IMR-90 (cell line): Measurements from ENCODE around the gene NRP1. TPM values are rescaled to one million over a fixed set of nuclear protein-coding genes. Genes with fewer than 3 reads are reported as not detected.
A peak's percentile ranks its signal among the peaks of the same experiment; 100 is the strongest.

Experiments
- ATAC-seq: fragments of 200-7000 bp; cut with Tn5 transposase; 2 replicates; pipeline ENCODE4 v1.9.1; 2020; ENCODE audit warnings: low read depth, mild to moderate bottlenecking, moderate library complexity
- BruUV-seq: library from RNA; stranded (reverse); fragments of 400-500 nt; replicated peaks from 2 replicates; lab custom pipeline; 2021; lab: Mats Ljungman, UMichigan
- CTCF ChIA-PET: fragments of 300-600 bp; formaldehyde crosslinking; extraction: SDS; loops from one replicate; lab custom pipeline; 2021; ENCODE audit warnings: antibody characterized with exemption; lab: Yijun Ruan, JAX
- POLR2A ChIA-PET: fragments of 300-600 bp; sonication (Branson Sonifier 250); formaldehyde crosslinking; loops from one replicate; lab custom pipeline; 2022; ENCODE audit warnings: antibody characterized with exemption; ENCODE audit not compliant: unreplicated experiment; lab: Charles Lee
- DNase-seq: peaks from one replicate; pipeline ENCODE4 v3.0.0; 2013
- H2AFZ ChIP-seq: replicated peaks from 2 replicates; pipeline ENCODE3; 2013; ENCODE audit warnings: low read length, mild to moderate bottlenecking; ENCODE audit not compliant: poor library complexity
- H2AK5ac ChIP-seq: 2 replicates; pipeline ENCODE4 v1.6.1; 2013; ENCODE audit warnings: low read depth, low read length, inconsistent platforms
- H2AK9ac ChIP-seq: replicated peaks from 2 replicates; pipeline ENCODE3; 2013; ENCODE audit warnings: mild to moderate bottlenecking, low read depth, low read length, moderate library complexity; ENCODE audit not compliant: poor library complexity
- H2BK120ac ChIP-seq: 2 replicates; pipeline ENCODE4 v1.6.1; 2013; ENCODE audit warnings: low read depth, low read length, inconsistent platforms
- H2BK15ac ChIP-seq: 3 replicates; pipeline ENCODE4 v1.6.1; 2013; ENCODE audit warnings: low read depth, low read length, inconsistent platforms
- H2BK20ac ChIP-seq: 2 replicates; pipeline ENCODE4 v1.6.1; 2013; ENCODE audit warnings: low read depth, mild to moderate bottlenecking, inconsistent platforms, low read length, moderate library complexity
- H2BK5ac ChIP-seq: 2 replicates; pipeline ENCODE4 v1.6.1; 2013; ENCODE audit warnings: mild to moderate bottlenecking, low read depth, low read length, inconsistent platforms; ENCODE audit not compliant: poor library complexity, severe bottlenecking
- H3K14ac ChIP-seq: replicated peaks from 2 replicates; pipeline ENCODE4 v1.6.1; 2013; ENCODE audit warnings: low read depth, low read length, inconsistent platforms
- H3K18ac ChIP-seq: 2 replicates; pipeline ENCODE4 v1.6.1; 2013; ENCODE audit warnings: low read depth, low read length, control low read depth
- H3K23ac ChIP-seq: 2 replicates; pipeline ENCODE4 v1.6.1; 2013; ENCODE audit warnings: low read depth, low read length, inconsistent platforms
- H3K27ac ChIP-seq: 2 replicates; pipeline ENCODE4 v1.5.1; 2013; ENCODE audit warnings: mild to moderate bottlenecking, control low read depth, low read length; ENCODE audit not compliant: insufficient read depth
- H3K27me3 ChIP-seq: 2 replicates; pipeline ENCODE4 v1.6.1; 2013; ENCODE audit warnings: low read length; ENCODE audit not compliant: control insufficient read depth, insufficient read depth
- H3K36me3 ChIP-seq: 2 replicates; pipeline ENCODE4 v1.6.1; 2013; ENCODE audit warnings: low read length, mixed read lengths; ENCODE audit not compliant: control insufficient read depth, insufficient read depth
- H3K4ac ChIP-seq: 2 replicates; pipeline ENCODE4 v1.6.1; 2013; ENCODE audit warnings: low read depth, low read length, inconsistent platforms
- H3K4me1 ChIP-seq: 2 replicates; pipeline ENCODE4 v1.6.1; 2013; ENCODE audit warnings: low read length, mixed read lengths; ENCODE audit not compliant: control insufficient read depth, insufficient read depth
- H3K4me2 ChIP-seq: 2 replicates; pipeline ENCODE4 v1.6.1; 2013; ENCODE audit warnings: low read depth, mild to moderate bottlenecking, control low read depth, low read length, moderate library complexity
- H3K4me3 ChIP-seq: 2 replicates; pipeline ENCODE4 v1.5.1; 2013; ENCODE audit warnings: low read depth, mild to moderate bottlenecking, control low read depth, low read length, moderate library complexity; ENCODE audit not compliant: insufficient read depth
- H3K56ac ChIP-seq: 2 replicates; pipeline ENCODE4 v1.6.1; 2013; ENCODE audit warnings: low read length, inconsistent platforms; ENCODE audit not compliant: insufficient read depth; ENCODE audit errors: extremely low read depth
- H3K79me1 ChIP-seq, 2 experiments: 2 replicates each; pipeline ENCODE4 v1.6.1; 2013; ENCODE audit warnings: low read length in 2 of 2, inconsistent platforms in 1 of 2, low read depth in 1 of 2
- H3K9ac ChIP-seq: 2 replicates; pipeline ENCODE4 v1.6.1; 2013; ENCODE audit warnings: low read depth, low read length, control low read depth
- H3K9me1 ChIP-seq: 2 replicates; pipeline ENCODE4 v1.6.1; 2013; ENCODE audit warnings: low read length, inconsistent platforms; ENCODE audit not compliant: insufficient read depth
- H3K9me3 ChIP-seq: 2 replicates; pipeline ENCODE4 v1.6.1; 2013; ENCODE audit warnings: low read length; ENCODE audit not compliant: control insufficient read depth, insufficient read depth
- H4K20me1 ChIP-seq: 2 replicates; pipeline ENCODE4 v1.6.1; 2013; ENCODE audit warnings: low read length, inconsistent platforms; ENCODE audit not compliant: insufficient read depth
- H4K5ac ChIP-seq: 2 replicates; pipeline ENCODE4 v1.6.1; 2013; ENCODE audit warnings: mild to moderate bottlenecking, low read depth, low read length, control low read depth
- H4K8ac ChIP-seq, 2 experiments: 2 replicates each; pipeline ENCODE4 v1.6.1; 2013; ENCODE audit warnings: low read depth in 2 of 2, low read length in 2 of 2, control low read depth in 1 of 2, inconsistent platforms in 1 of 2
- H4K91ac ChIP-seq: 2 replicates; pipeline ENCODE4 v1.6.1; 2013; ENCODE audit warnings: low read depth, low read length, inconsistent platforms; ENCODE audit not compliant: insufficient read depth
- BHLHE40 ChIP-seq: fragments of 150-350 bp; IDR thresholded peaks from 2 replicates; pipeline ENCODE4 v1.6.1; 2016; ENCODE audit warnings: mild to moderate bottlenecking, low read depth, low read length
- CEBPB ChIP-seq: IDR thresholded peaks from 2 replicates; pipeline ENCODE4 v1.6.1; 2012; ENCODE audit warnings: low read depth, low read length, improper control_type of control experiment
- CHD1 ChIP-seq: IDR thresholded peaks from 2 replicates; pipeline ENCODE4 v1.6.1; 2012; ENCODE audit warnings: low read depth, low read length, improper control_type of control experiment
- FOS ChIP-seq: fragments of 150-350 bp; IDR thresholded peaks from 2 replicates; pipeline ENCODE4 v1.6.1; 2016; ENCODE audit warnings: low read depth, low read length
- NFE2L2 ChIP-seq: fragments of 150-350 bp; IDR thresholded peaks from 2 replicates; pipeline ENCODE4 v1.6.1; 2016; ENCODE audit warnings: low read depth, mild to moderate bottlenecking, low read length
- POLR2A ChIP-seq: IDR thresholded peaks from 2 replicates; pipeline ENCODE4 v1.6.1; 2012; ENCODE audit warnings: mild to moderate bottlenecking, low read depth, low read length
- RAD21 ChIP-seq: IDR thresholded peaks from 2 replicates; pipeline ENCODE4 v1.6.1; 2012; ENCODE audit warnings: low read length, improper control_type of control experiment
- SMC3 ChIP-seq: fragments of 150-350 bp; IDR thresholded peaks from 2 replicates; pipeline ENCODE4 v1.6.1; 2016; ENCODE audit warnings: low read depth, mild to moderate bottlenecking, antibody characterized with exemption, low read length, moderate library complexity
- USF2 ChIP-seq: fragments of 150-350 bp; IDR thresholded peaks from 2 replicates; pipeline ENCODE4 v1.6.1; 2017; ENCODE audit warnings: mild to moderate bottlenecking, antibody characterized with exemption, low read length, low read depth
- WGBS, 2 experiments: methylation state at CpG; one replicate each; pipeline versions ENCODE4 v1.1.5 to v1.1.7; 2013; ENCODE audit warnings: missing lambda C conversion rate in 2 of 2; ENCODE audit not compliant: insufficient read length in 1 of 2; ENCODE audit errors: extremely low coverage in 2 of 2; 5-methylcytosine and 5-hydroxymethylcytosine counted together
- dilution Hi-C: fragments of 300-500 bp; cut with HindIII; formaldehyde crosslinking; loops from one replicate; pipeline ENCODE4 v1.14.3; 2018; ENCODE audit warnings: low sequenced_read_pairs; ENCODE audit not compliant: unreplicated experiment
- in situ Hi-C: fragments of 300-500 bp; cut with MboI; formaldehyde crosslinking; loops from 3 replicates; pipeline ENCODE4 v1.14.3; 2019; ENCODE audit warnings: low sequenced_read_pairs, inconsistent platforms, mixed read lengths
- intact Hi-C: fragments of 100-400 bp; cut with micrococcal nuclease; formaldehyde crosslinking; loops from 2 replicates; pipeline ENCODE4 v1.10.0; 2022
- polyA plus RNA-seq, 3 experiments: library from polyadenylated mRNA; depleted of rRNA; stranded (reverse); fragments of >200 nt; gene quantifications; 2 replicates each; pipeline ENCODE4 v1.2.3, GENCODE V29; 2012; ENCODE audit warnings: low replicate concordance in 1 of 3
- total RNA-seq: library from RNA; depleted of rRNA; stranded (reverse); fragments of >200 nt; gene quantifications from 2 replicates; pipeline ENCODE4 v1.2.3, GENCODE V29; 2012

Gene NRP1
- total and polyA plus RNA-seq, 2 of the 4 experiments (the other 2 are of a cell fraction), result 108 to 227 TPM

GRCh38 chr10:33129996-33130386, 204.5 kb downstream of the NRP1 start:
- Histone ChIP-seq H2BK15ac (peak overlapping the region; percentile 17; the same call in 1 of the 3 replicates), H2BK5ac (peak overlapping the region; percentile 81), H3K56ac (peak overlapping the region; percentile 26; the same call in 1 of the 2 replicates), H3K9me1 (peaks cover 27% of the 10 kb centered on the region), H2AK9ac (no peak overlapping the region), H4K5ac (no peak overlapping the region), H3K27me3 (no peaks in the 10 kb centered on the region), H3K4ac (peak overlapping the region; percentile 64), H3K18ac (peak overlapping the region; percentile 1; the same call in 1 of the 2 replicates), H3K36me3 (no peaks in the 10 kb centered on the region), H3K79me1 (no peaks in the 10 kb centered on the region), H3K23ac (no peak overlapping the region), H4K20me1 (no peaks in the 10 kb centered on the region), H4K8ac (peak overlapping the region; percentile 43 to 86; a peak in 3 of 4 replicates), H3K9ac (no peak overlapping the region), H3K27ac (peak overlapping the region; percentile 71), H3K9me3 (no peaks in the 10 kb centered on the region), H3K14ac (peak overlapping the region; percentile 56), H2BK120ac (peak overlapping the region; percentile 73), H4K91ac (peak overlapping the region; percentile 71), H3K4me1 (peaks cover 27% of the 10 kb centered on the region), H2AFZ (no peak overlapping the region), H2BK20ac (peak overlapping the region; percentile 60), H3K4me2 (0 out of 2 replicates have a peak overlapping the region, but pooled peaks have one; percentile 1), H2AK5ac (peak overlapping the region; percentile 26; the same call in 1 of the 2 replicates), H3K4me3 (no peak overlapping the region)
- TF ChIP-seq BHLHE40 (peak; percentile 99), USF2 (0 out of 2 replicates have a peak, but pooled peaks have one; percentile 23), FOS (peak; percentile 75), CEBPB (peak; percentile 99), NFE2L2 (peak; percentile 15; the same call in 1 of the 2 replicates), RAD21 (no peak), CHD1 (0 out of 2 replicates have a peak, but pooled peaks have one; percentile 63), POLR2A (no peak), SMC3 (peak; percentile 28; the same call in 1 of the 2 replicates)
- ChIA-PET CTCF (interaction anchor here (0.6 to 1.0 kb wide), 2 partner anchors 26 to 550 kb away, joined by 5 to 6 read pairs; no protein-coding TSS in a partner anchor), POLR2A (no interaction called here)
- 80% methylated on average over 1 of the region's 5 CpGs; no CpG with 5 or more reads in 1 of the 2 experiments for WGBS, 2 experiments
- dilution Hi-C loops, result no loop called here
- in situ Hi-C loops, result loop anchor here (10.0 kb wide), 1 partner anchor 115 kb away; no protein-coding TSS in a partner anchor
- peak; percentile 15 for ATAC-seq
- intact Hi-C loops, result loop anchor here (10.0 kb wide), 1 partner anchor 335 kb away; no protein-coding TSS in a partner anchor
- peak; percentile 95 for DNase-seq
- BruUV-seq, result no TSS peak
